ENCODE data around the gene HBA1. TPM values are rescaled to one million over a fixed set of nuclear protein-coding genes. Genes with fewer than 3 reads are reported as not detected.
"Not testable (repeated sequence)": the region's sequence is repeated elsewhere in the genome, so short reads cannot be mapped to it uniquely, and the experiment has no call there.

The HBA1 gene
- 1,043 TPM for polyA plus RNA-seq (ENCODE audit: insufficient read length)

DNA sequence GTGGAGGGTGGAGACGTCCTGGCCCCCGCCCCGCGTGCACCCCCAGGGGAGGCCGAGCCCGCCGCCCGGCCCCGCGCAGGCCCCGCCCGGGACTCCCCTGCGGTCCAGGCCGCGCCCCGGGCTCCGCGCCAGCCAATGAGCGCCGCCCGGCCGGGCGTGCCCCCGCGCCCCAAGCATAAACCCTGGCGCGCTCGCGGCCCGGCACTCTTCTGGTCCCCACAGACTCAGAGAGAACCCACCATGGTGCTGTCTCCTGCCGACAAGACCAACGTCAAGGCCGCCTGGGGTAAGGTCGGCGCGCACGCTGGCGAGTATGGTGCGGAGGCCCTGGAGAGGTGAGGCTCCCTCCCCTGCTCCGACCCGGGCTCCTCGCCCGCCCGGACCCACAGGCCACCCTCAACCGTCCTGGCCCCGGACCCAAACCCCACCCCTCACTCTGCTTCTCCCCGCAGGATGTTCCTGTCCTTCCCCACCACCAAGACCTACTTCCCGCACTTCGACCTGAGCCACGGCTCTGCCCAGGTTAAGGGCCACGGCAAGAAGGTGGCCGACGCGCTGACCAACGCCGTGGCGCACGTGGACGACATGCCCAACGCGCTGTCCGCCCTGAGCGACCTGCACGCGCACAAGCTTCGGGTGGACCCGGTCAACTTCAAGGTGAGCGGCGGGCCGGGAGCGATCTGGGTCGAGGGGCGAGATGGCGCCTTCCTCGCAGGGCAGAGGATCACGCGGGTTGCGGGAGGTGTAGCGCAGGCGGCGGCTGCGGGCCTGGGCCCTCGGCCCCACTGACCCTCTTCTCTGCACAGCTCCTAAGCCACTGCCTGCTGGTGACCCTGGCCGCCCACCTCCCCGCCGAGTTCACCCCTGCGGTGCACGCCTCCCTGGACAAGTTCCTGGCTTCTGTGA lies at the start of gene HBA1:
HBA1 (plus strand) TSS at position 204 of the 906 bp plus-strand sequence; CDS start at position 241, 37 bp downstream.
- DNase-seq: not testable (repeated sequence)

GRCh38 chr16:129075-129474 lies 47.4 kb upstream of the HBA1 start:
- DNase-seq: no peak

GRCh38 chr16:130533-131173 lies 45.8 kb upstream of the HBA1 start:
- DNase-seq: no peak

DNA sequence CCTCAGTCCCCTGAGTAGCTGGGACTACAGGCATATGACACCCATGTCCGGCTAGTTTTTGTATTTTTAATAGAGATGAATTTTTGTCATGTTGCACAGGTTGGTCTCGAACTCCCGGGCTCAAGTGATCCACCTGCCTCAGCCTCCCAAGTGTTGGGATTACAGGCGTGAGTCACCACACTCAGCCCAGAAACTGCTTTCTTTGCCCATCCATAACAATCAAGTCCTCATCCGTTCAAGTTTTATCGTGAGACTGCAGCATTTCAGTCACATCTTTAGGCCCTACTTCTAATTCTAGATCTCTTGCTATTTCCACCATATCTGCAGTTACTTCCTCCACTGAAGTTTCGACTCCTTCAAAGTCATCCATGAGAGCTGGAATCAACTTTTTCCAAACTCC lies 44.4 kb upstream of the HBA1 start:
- DNase-seq: no peak

- no peak for DNase-seq
Observed at GRCh38 chr16:133716-134115, 42.8 kb upstream of the HBA1 start.

GRCh38 chr16:138049-138417 lies 38.4 kb upstream of the HBA1 start:
- peak; percentile 19 for DNase-seq

- DNase-seq: no peak
Observed at GRCh38 chr16:140175-140857, 36.2 kb upstream of the HBA1 start.

- no peak for DNase-seq
Observed at GRCh38 chr16:142405-142967, 34.0 kb upstream of the HBA1 start.

DNA sequence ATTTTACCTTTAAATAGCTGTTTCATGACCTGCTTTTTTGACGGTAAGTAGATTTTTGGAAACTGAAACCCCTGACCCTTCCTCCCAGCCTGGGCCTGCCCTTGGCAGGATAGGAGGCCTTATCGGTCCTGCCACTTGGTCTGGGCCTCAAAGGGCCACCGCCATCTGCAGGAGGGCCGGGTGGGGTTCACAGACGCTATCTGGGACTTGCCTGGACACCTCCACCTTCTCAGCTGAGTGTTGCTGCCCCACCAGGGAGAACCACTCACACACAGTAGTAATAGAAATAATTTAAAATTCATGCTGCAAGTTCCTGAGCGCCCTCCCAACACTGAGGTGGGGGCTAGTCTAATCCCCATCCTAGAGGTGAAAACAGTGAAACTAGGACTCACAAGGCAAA lies 33.4 kb upstream of the HBA1 start:
- no peak for DNase-seq

DNA sequence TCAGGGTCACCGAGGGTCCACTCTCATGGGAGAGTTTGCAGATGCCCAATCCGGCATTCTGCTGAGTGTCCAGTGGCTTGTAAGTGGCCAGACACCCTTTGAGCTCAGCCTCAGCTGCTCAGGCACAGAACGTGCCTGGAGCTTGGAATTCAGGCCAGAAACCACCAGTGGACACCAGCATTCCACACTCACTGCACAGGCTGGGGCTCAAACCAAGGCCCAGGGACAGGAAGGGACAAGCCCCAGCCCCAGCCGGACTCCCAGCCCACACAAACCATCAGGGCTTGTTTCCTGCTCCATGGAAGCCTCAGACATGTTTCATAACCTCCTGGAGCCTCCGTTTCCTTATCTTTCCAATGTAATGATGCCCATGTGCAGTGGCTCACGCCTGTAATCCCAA lies 33.0 kb upstream of the HBA1 start:
- DNase-seq: no peak

DNA sequence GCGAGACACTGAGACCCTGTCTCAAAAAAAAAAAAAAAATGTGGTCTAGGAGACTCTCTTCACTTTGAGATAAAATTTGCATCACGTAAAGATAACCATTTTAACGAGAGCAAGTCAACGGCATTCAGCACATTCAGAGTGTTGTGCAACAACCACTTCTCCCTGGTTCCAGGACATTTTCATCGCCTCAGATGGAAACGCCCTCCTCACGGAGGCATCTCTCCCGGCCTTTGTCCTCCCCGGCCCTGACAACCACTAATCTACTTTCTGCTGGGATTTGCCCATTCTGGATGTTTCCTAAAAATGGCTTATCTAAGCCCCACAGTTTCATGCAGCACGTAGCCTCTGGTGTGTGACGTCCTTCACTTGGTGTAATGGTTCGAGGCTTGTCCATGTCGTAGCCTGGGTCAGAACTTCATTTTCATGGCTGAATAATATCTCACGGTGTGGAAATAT lies 31.7 kb upstream of the HBA1 start:
- no peak for DNase-seq

GRCh38 chr16:146646-147045 lies 29.8 kb upstream of the HBA1 start:
- DNase-seq: no peak

DNA sequence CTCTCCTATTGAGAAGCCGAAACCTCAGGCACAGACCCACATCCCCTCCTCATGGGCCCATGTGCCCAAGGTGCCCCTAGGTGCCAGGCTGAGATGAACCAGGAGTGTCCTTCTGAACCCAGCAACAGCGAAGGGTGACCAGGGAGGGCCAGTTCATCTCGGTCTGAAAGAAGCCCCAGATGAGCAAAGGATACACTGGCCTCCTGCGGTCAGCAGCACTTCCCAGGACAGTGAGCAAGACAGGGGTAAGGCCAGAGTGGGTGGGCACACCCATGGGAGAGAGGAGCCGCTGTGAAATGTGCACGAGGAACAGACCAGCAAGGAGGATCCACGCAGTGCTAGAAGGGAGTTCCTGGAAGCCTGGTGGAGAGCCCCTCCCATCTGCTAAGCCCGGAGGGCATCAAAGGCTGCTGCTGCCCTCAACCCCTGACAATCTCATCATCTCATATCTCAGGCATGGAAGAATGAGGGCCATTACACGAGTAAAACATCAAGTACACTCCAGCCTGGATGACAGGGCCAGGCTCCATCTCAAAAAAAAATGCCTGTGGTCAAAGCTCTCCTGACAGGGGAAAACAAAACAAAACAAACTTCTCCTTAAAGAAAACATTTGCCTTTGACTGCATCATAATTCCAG lies 27.3 kb upstream of the HBA1 start:
- DNase-seq: no peak

GRCh38 chr16:152141-153128 lies 24.0 kb upstream of the HBA1 start, which contains the start of gene HBZ:
TSS of gene HBZ (plus strand) at chr16:152644. CDS start at chr16:152910, 266 bp downstream.
- no peak for DNase-seq

DNA sequence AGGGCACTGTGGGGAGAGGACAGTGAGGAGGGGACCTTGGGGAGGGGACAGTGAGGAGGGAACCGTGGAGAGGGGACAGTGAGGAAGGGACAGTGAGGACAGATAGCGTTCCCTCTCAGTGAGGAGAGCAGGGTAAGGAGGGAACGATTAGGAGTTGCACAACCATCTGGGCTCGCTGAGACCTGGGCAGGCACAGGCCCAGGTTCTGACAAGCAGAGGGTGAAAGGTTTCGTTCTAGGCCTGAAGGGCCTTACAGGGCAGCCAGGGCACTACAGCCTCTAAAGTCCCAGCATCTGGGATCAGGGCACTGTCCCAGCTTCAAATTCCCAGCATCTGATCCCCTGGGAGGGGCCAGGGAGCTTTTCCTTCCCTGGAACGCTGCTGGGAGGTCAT lies 23.4 kb upstream of the HBA1 start:
- not testable (repeated sequence) for DNase-seq

GRCh38 chr16:153550-154216 lies 22.8 kb upstream of the HBA1 start:
- not testable (repeated sequence) for DNase-seq

DNA sequence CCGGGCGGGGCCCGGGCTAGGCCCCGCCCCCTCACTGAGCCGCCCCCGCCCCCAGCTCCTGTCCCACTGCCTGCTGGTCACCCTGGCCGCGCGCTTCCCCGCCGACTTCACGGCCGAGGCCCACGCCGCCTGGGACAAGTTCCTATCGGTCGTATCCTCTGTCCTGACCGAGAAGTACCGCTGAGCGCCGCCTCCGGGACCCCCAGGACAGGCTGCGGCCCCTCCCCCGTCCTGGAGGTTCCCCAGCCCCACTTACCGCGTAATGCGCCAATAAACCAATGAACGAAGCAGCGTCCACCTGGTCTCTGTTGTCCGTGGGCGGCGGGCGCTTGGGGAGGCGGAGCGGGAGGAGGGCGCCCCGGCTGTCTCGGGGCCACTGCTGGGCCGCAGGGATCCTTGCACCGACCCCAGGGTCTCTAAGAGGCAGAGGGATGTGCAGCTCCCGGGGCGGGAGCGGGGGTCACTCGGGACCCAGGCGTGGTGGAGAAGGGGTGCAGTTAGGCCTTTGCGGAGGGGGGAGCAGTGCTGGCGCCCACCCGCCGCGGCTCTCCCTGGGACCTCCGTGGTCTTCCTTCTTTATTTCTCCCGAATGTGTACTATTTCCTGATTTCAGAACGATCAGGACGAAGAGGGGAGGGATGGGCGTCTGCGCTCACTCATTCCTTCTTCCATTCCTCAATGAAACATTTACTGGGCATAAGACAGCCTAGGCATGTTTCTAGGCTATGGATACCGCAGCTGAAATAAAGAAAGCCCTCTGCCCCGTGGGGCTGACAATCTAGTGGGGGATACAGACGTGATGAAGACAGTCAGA lies 22.1 kb upstream of the HBA1 start:
- peak; percentile 42 for DNase-seq

- DNase-seq: no peak
Observed at GRCh38 chr16:155031-155398, 21.5 kb upstream of the HBA1 start.

GRCh38 chr16:159136-159849 lies 17.2 kb upstream of the HBA1 start:
- no peak for DNase-seq
